DMS153 treated with DMSO at 0.1 percent for 48 hours (cell line): ENCODE results near the gene ZBED1.
"Not testable (repeated sequence)": the region's sequence is repeated elsewhere in the genome, so short reads cannot be mapped to it uniquely, and the experiment has no call there.

Source experiments
- DNase-seq: peaks from one replicate; lab custom pipeline; 2025; ENCODE audit not compliant: unreplicated experiment; lab: John Stamatoyannopoulos, UW

The ZBED1 gene

GRCh38 chrX:2520539-2520938 lies 19.8 kb upstream of the ZBED1 start:
- DNase-seq: no peak

- DNase-seq: not testable (repeated sequence)
Measured at GRCh38 chrX:2519638-2520037, 18.9 kb upstream of the ZBED1 start.

- DNase-seq: no peak
Measured at GRCh38 chrX:2517055-2517454, 16.3 kb upstream of the ZBED1 start.

GRCh38 chrX:2516623-2517022 lies 15.8 kb upstream of the ZBED1 start:
- no peak for DNase-seq

- no peak for DNase-seq
Measured at GRCh38 chrX:2514131-2514530, 13.4 kb upstream of the ZBED1 start.

GRCh38 chrX:2513121-2513664 lies 12.4 kb upstream of the ZBED1 start:
- no peak for DNase-seq

GRCh38 chrX:2512501-2512900 lies 11.7 kb upstream of the ZBED1 start:
- no peak for DNase-seq

- no peak for DNase-seq
Measured at GRCh38 chrX:2511326-2511725, 10.6 kb upstream of the ZBED1 start.

GRCh38 chrX:2508648-2509335 lies 8.0 kb upstream of the ZBED1 start:
- DNase-seq: no peak

- DNase-seq: no peak
Measured at GRCh38 chrX:2507904-2508627, 7.3 kb upstream of the ZBED1 start.

GRCh38 chrX:2507196-2507595 lies 6.4 kb upstream of the ZBED1 start:
- no peak for DNase-seq

- DNase-seq: not testable (repeated sequence)
Measured at GRCh38 chrX:2505341-2505740, 4.6 kb upstream of the ZBED1 start.

- no peak for DNase-seq
Measured at GRCh38 chrX:2504706-2505332, 4.0 kb upstream of the ZBED1 start.

GRCh38 chrX:2503591-2504500 lies 3.1 kb upstream of the ZBED1 start:
- DNase-seq: no peak

GRCh38 chrX:2502668-2503519 lies 2.1 kb upstream of the ZBED1 start:
- DNase-seq: no peak

- no peak for DNase-seq
Measured at GRCh38 chrX:2502120-2502667, 1.4 kb upstream of the ZBED1 start.

- no peak for DNase-seq
Measured at GRCh38 chrX:2501559-2502102, 855 bp upstream of the ZBED1 start.

- DNase-seq: no peak
Measured at GRCh38 chrX:2500091-2500802, 529 bp downstream of the ZBED1 start.

- no peak for DNase-seq
Measured at GRCh38 chrX:2499507-2499906, 1.3 kb downstream of the ZBED1 start.
